Right forelimb (tissue), 1 donor: Measurements from ENCODE around the gene SLC36A3.
"Not testable (repeated sequence)": the region's sequence is repeated elsewhere in the genome, so short reads cannot be mapped to it uniquely, and the experiment has no call there.

ENCODE experiments used
- DNase-seq: peaks from one replicate; pipeline ENCODE4 v3.0.0-alpha.2; 2018

Gene SLC36A3

GRCh38 chr5:151237685-151238084, 65.9 kb downstream of the SLC36A3 start:
- no peak for DNase-seq

DNA sequence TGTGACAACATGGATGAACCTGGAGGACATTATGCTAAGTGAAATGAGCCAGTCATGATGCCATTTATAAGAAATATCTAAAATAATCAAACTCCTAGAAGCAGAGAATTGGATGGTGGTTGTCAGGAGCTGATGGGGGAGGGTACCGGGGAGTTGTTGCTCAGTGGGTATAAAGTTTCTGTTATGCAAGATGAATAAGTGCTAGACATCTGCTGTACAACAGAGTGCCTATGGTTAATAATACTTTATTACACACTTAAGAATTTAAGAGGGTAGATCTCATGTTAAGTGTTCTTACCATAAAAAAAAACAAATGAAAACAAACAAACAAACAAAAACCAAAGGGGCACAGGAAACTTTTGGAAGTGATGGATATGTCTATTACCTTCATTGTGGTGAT, 66.7 kb downstream of the SLC36A3 start:
- no peak for DNase-seq

- DNase-seq = not testable (repeated sequence)
Observed at GRCh38 chr5:151235239-151235571, 68.4 kb downstream of the SLC36A3 start.

DNA sequence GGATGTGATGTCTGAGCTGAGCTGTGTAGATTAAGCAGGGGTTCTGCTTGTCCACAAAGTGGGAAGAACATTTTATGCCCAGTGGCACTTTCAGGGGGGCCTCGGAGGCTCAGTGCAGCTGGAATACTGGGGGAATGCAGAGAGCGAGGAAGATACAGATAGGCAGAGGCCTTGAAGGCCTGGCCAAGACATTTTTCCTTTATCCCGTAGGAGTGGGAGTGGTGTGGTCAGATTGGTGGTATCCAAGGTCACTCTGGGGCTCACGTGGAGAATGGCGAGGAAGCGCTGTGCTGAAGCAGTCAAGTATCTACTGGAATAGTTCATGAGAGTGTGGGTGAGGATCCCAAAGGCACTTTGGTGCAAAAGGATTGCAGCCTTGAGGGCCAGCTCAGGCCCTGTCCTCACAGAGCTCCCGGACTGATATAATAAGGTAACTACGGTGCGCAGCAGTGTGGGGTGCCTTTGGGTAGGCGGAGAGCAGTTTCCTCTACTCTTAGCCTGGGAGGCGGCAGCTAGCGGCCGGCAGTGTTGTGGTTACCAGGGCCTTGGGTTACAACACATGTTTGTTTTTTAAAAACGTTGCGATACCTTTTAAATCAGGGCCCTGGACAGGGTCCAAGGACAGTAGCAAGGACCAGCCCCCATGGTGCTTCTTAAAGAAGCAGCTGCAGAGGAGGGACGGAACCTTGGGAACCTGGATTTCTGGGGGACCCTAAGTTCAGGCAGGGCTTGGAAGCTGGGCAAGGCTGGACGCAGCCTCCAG, 68.9 kb downstream of the SLC36A3 start:
- DNase-seq = no peak

- no peak for DNase-seq
Observed at GRCh38 chr5:151233616-151234085, 69.9 kb downstream of the SLC36A3 start.

DNA sequence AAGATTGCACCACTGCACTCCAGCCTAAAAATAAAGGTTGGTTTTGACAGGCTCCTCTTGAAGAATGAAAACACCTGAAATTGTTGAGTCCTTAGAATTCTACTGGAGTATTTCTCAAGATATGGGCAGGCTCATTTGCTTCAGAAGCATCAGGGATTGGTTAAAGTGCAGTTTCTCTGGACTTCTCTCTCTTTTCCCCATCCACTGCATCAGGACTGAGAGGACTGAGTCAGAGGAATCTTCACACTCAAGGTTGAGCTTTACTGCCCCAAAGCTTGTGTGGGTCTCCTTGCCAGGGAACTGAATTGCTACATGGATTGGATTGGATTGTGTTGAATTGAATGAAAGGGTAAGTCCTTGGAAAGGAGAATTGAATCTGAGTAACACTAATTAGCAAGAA, 72.2 kb downstream of the SLC36A3 start:
- DNase-seq = no peak

DNA sequence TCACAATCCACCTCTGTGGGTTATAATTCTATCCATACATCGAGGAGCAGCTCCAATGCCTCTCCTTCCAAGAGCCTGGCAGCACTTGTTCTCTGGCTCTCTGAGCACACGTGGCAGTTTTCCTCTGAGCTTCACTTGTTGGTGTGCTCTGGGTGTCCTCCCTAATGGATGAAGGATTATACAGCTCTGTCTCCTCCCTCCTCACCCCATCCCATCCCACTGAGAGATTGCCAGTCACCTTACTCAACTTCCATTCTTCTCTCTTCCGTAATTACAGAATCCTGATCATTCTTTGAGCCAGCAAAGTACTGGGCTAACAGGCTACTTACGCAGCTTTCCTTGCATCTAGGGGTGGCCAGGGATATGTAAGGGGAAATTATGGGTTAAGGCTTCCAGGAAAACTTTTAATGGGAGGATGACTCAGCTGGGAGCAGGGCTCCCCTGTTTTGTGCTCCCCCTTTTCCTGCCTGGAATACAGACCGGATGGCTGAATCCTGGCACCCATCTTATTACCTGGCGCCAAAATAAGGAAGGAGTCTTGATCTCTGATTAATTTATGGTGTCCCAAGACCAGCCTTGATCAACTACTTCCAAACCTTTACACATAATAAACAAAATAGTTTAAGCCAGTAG, 73.4 kb downstream of the SLC36A3 start:
- DNase-seq = no peak

GRCh38 chr5:151228986-151229385, 74.6 kb downstream of the SLC36A3 start:
- DNase-seq = no peak

GRCh38 chr5:151227918-151228447, 75.6 kb downstream of the SLC36A3 start:
- DNase-seq = no peak
